Esophagus squamous epithelium (tissue), 4 donors: ENCODE data around the gene ELK1.

Experiments used
- CTCF ChIP-seq, 6 experiments: fragments of 450-650 bp in 4 of 6; fragments of 200-600 bp in 2 of 6; sonication (generic) in 2 of 6; IDR thresholded peaks; one replicate each; pipeline ENCODE4 v1.5.1; 2016 to 2019; ENCODE audit warnings: antibody characterized with exemption in 6 of 6, mild to moderate bottlenecking in 4 of 6, moderate library complexity in 4 of 6
- POLR2A ChIP-seq, 4 donors: fragments of 450-650 bp; IDR thresholded peaks; one replicate each; pipeline ENCODE4 v1.6.1; 2017; ENCODE audit warnings: antibody characterized with exemption in 4 of 4, mild to moderate bottlenecking in 4 of 4, moderate library complexity in 3 of 4

DNA sequence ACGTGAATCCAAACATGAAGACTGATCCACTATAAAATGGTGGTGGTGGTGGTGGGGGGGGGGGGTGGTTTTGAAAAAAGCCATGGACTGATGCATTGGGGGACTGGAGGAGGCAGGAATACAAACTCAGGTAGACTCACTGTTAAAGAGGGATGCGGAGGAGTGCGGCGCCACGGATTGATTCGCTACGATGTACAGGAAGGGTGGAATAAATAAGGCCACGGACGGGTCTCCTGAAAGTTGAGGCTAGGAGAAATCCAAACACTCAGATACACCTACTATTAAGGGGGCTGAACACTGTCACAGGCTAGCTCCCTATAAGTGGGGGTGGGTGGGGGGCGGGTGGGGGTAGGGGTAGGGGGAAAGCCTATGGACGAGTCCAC lies 591 bp downstream of the ELK1 start:
- no peak for TF ChIP-seq CTCF (IDR thresholded peaks at IDR 0.05)
- TF ChIP-seq POLR2A (IDR thresholded peaks at IDR 0.05) = no peak
